SK-N-SH treated with all-trans-retinoic acid at 6 μM for 48 hours (cell line): Measurements from ENCODE around the gene MT1E.

ENCODE experiments used
- ARNTL ChIP-seq: fragments of 450-650 bp; formaldehyde crosslinking; IDR thresholded peaks from 2 replicates; pipeline ENCODE4 v1.5.0; 2020; ENCODE audit warnings: low read depth, mild to moderate bottlenecking, moderate library complexity, borderline replicate concordance
- BACH2 ChIP-seq: fragments of 250-450 bp; sonication (Bioruptor Pico); IDR thresholded peaks from 2 replicates; pipeline ENCODE4 v1.9.0; 2021; ENCODE audit warnings: mild to moderate bottlenecking, borderline replicate concordance
- PPARA ChIP-seq: fragments of 250-450 bp; sonication (Bioruptor Pico); IDR thresholded peaks from 2 replicates; pipeline ENCODE4 v1.5.0; 2020; ENCODE audit warnings: mild to moderate bottlenecking, borderline replicate concordance
- RARB ChIP-seq: fragments of 250-450 bp; sonication (Bioruptor Pico); IDR thresholded peaks from 2 replicates; pipeline ENCODE4 v1.8.0; 2021; ENCODE audit warnings: mild to moderate bottlenecking, moderate library complexity
- TCF4 ChIP-seq: fragments of 250-450 bp; sonication (Bioruptor Pico); IDR thresholded peaks from 2 replicates; pipeline ENCODE4 v1.8.0; 2021; ENCODE audit warnings: mild to moderate bottlenecking, moderate library complexity, borderline replicate concordance
- ZFP30 ChIP-seq: fragments of 450-650 bp; formaldehyde crosslinking; IDR thresholded peaks from 2 replicates; pipeline ENCODE4 v1.5.0; 2022; ENCODE audit warnings: mild to moderate bottlenecking, moderate library complexity

GRCh38 chr16:56591377-56592060 is 34.1 kb upstream of the MT1E start:
- TF ChIP-seq ARNTL, result no peak
- no peak for TF ChIP-seq BACH2 (CRISPR knock-in tag)
- TF ChIP-seq RARB, result no peak
- no peak for TF ChIP-seq TCF4 (CRISPR knock-in tag)
- no peak for TF ChIP-seq ZFP30
- TF ChIP-seq PPARA (CRISPR knock-in tag), result no peak
